BJ (cell line): ENCODE data around the gene MYO5C. TPM values are rescaled to one million over a fixed set of nuclear protein-coding genes. Genes with fewer than 3 reads are reported as not detected.

Experiments used
- CTCF ChIA-PET: fragments of 350-600 bp; formaldehyde crosslinking; extraction: SDS; loops from one replicate; lab custom pipeline; 2021; ENCODE audit warnings: antibody characterized with exemption, inconsistent platforms; lab: Yijun Ruan, JAX
- POLR2A ChIA-PET: fragments of 300-600 bp; sonication (Branson Sonifier 250); formaldehyde crosslinking; extraction: SDS; loops from one replicate; lab custom pipeline; 2021; ENCODE audit warnings: antibody characterized with exemption; lab: Charles Lee
- DNase-seq: peaks from one replicate; pipeline ENCODE4 v3.0.0-alpha.2; 2011; ENCODE audit warnings: low read depth
- H3K27me3 ChIP-seq: 2 replicates; pipeline ENCODE4 v1.6.0; 2011; ENCODE audit warnings: low read length; ENCODE audit not compliant: control insufficient read depth, insufficient read depth
- H3K36me3 ChIP-seq: 2 replicates; pipeline ENCODE4 v1.5.1; 2011; ENCODE audit warnings: low read length; ENCODE audit not compliant: control insufficient read depth, insufficient read depth
- H3K4me3 ChIP-seq: 2 replicates; pipeline ENCODE4 v1.5.1; 2011; ENCODE audit warnings: low read depth, mild to moderate bottlenecking, control low read depth, low read length
- polyA plus RNA-seq: library from polyadenylated mRNA; depleted of rRNA; stranded (reverse); fragments of >200 nt; gene quantifications from 2 replicates; pipeline ENCODE4 v1.2.3, GENCODE V29; 2011
- TF ChIP-seq, protein P1 (sequence below): IDR thresholded peaks from 2 replicates; pipeline ENCODE4 v1.5.1; 2011; ENCODE audit warnings: low read depth, mild to moderate bottlenecking, control low read depth, inconsistent platforms, low read length, moderate library complexity; ENCODE audit not compliant: insufficient read depth

MYO5C gene
- polyA plus RNA-seq, 1 experiment = 0.13 TPM

DNA sequence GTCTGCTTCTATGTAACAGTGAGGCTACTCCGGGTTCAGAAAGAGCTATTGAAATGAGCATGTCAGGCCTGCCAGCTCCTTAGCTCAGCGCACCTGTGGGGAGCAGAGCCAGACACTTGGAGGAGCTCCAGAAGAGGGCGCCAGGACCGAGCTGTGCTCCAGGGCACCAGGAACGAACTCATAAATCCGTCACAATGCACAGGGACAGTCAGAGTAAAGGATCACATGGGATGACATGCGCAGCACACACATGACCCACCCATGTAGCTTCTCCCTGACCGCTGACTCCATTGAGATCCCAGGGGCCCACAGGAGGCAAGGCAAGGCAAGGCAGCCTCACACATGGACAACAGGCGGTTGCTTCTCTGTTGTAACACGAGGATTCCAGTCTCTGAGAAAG is 78.4 kb downstream of the MYO5C start:
- ChIA-PET CTCF (interaction anchor here (0.6 to 6.4 kb wide), 4 partner anchors 9 to 32 kb away, joined by 3 to 51 read pairs (median 6); no protein-coding TSS in a partner anchor), POLR2A (no interaction called here)
- Histone ChIP-seq H3K27me3 (peaks cover 2% of the 10 kb centered on the region; the same call in 1 of the 2 replicates), H3K36me3 (no peaks in the 10 kb centered on the region), H3K4me3 (no peak overlapping the region)
- TF ChIP-seq, protein P1, sequence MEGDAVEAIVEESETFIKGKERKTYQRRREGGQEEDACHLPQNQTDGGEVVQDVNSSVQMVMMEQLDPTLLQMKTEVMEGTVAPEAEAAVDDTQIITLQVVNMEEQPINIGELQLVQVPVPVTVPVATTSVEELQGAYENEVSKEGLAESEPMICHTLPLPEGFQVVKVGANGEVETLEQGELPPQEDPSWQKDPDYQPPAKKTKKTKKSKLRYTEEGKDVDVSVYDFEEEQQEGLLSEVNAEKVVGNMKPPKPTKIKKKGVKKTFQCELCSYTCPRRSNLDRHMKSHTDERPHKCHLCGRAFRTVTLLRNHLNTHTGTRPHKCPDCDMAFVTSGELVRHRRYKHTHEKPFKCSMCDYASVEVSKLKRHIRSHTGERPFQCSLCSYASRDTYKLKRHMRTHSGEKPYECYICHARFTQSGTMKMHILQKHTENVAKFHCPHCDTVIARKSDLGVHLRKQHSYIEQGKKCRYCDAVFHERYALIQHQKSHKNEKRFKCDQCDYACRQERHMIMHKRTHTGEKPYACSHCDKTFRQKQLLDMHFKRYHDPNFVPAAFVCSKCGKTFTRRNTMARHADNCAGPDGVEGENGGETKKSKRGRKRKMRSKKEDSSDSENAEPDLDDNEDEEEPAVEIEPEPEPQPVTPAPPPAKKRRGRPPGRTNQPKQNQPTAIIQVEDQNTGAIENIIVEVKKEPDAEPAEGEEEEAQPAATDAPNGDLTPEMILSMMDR = no peak
- no peak for DNase-seq

DNA sequence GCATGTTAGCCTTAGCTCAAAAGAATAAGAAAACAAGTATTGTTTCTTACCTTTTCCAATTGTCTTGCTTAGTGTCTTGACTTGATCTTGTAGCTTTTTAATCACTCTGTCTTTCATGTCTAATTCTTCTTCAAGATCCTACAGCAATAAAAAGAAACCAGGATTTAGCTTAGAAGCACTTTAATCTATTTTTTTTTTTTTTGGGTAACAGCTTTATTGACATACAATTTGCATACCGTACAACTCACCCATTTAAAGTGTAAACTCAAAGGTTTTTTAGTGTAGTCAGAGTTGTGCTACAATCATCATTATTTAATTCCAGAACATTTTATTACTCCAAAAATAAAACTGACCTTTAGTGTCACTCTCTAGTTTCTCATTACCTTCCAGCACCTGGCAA is 81.1 kb downstream of the MYO5C start:
- POLR2A ChIA-PET = no interaction called here
- DNase-seq = no peak
- CTCF ChIA-PET = interaction anchor here (0.6 to 6.4 kb wide), 5 partner anchors 9 to 1024 kb away, joined by 3 to 51 read pairs (median 3); no protein-coding TSS in a partner anchor
- Histone ChIP-seq H3K27me3 (no peaks in the 10 kb centered on the region), H3K36me3 (no peaks in the 10 kb centered on the region), H3K4me3 (no peak overlapping the region)
- TF ChIP-seq, protein P1 = no peak

DNA sequence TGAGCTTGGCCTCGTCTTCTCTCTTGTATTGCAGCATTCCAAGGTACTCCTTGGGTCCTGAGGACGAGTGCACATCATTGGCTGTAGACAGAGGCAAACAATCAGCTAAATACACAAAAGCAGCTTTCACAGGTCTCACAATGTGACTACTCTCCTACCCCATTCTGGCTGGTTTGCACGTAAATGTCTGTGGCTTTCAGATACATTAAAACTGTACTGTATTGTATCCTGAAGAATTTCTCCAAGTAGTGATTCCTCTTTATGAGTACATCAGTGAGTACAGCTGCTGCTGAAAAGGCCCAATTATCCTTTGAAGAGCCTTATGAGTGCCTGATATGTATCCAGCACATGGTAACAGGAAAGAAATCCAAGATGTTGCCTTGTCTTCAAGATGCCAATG is 82.4 kb downstream of the MYO5C start:
- DNase-seq = no peak
- POLR2A ChIA-PET = no interaction called here
- Histone ChIP-seq H3K36me3 (no peaks in the 10 kb centered on the region), H3K4me3 (no peak overlapping the region), H3K27me3 (no peaks in the 10 kb centered on the region)
- CTCF ChIA-PET = interaction anchor here (6.4 kb wide), 1 partner anchor 14 kb away, joined by 51 read pairs; no protein-coding TSS in a partner anchor
- TF ChIP-seq, protein P1 = no peak

DNA sequence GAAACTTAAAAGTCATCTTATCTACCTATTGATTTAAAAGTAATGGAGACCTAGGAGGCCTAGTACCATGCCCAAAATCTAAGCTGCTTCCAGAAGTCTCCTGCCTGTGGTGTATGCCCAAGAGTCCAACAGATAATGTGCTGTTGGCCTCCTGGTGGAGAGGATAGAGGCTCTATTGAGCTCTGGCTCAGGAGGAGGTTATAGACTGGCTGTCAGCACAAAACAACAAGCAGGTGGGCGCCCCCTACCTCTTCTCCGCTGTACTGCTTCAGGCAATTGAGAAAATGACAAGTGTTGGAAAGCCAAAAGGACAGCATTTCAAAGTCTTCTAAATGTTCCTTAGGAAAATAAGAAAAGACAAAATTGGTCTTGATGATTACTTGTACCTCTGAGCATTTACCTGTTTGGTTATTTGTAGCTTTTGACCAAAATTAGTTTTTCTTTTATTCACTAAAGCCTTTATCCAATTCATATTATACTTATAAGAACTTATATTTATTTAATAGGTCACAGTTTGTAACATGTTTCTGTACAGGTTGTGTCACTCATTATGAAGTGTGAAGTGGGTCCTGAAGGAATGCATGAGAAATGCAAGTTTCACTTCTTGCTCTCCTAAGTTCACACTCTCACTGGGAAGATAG is 87.2 kb downstream of the MYO5C start:
- no peaks in the 10 kb centered on the region for H3K27me3 ChIP-seq
- no peak for DNase-seq
- ChIA-PET CTCF (interaction anchor here (0.7 to 2.3 kb wide), 20 partner anchors 9 to 329 kb away, joined by 3 to 29 read pairs (median 6); partner anchors contain the start of genes GNB5 and LEO1), POLR2A (no interaction called here)
- TF ChIP-seq, protein P1 = peak; percentile 82
- no peak overlapping the region for H3K4me3 ChIP-seq
- no peaks in the 10 kb centered on the region for H3K36me3 ChIP-seq

DNA sequence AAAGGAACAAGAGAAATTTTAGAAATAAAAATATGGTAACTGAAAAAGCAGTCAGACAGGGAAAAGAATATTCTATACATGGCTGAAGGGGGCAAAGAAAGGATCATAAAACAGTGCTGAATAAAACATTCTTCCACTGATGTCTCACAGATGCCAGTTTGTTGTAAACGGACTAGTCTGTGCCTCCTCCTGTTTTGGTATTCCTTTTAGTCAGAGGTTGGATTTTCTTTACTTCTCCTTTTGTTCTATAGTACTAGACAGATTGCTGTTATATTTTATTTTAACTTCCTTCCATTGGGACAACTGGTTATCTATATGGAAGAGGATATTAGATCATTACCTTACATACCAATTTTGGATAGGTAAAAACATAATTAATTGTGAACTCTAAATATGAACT is 88.4 kb downstream of the MYO5C start:
- CTCF ChIA-PET = interaction anchor here (1.4 to 2.2 kb wide), 3 partner anchors 20 to 23 kb away, joined by 4 to 29 read pairs (median 6); no protein-coding TSS in a partner anchor
- DNase-seq = no peak
- POLR2A ChIA-PET = no interaction called here

More for the DNA sequence above, 88.4 kb downstream of the MYO5C start:
- TF ChIP-seq, protein P1 = no peak
- no peaks in the 10 kb centered on the region for H3K36me3 ChIP-seq
- H3K27me3 ChIP-seq = no peaks in the 10 kb centered on the region
- no peak overlapping the region for H3K4me3 ChIP-seq
